Activated T-cell treated with anti-CD3 and anti-CD28 coated beads for 24 hours (primary cell): Measurements from ENCODE around the gene PROSER3.

Experiments used
- DNase-seq: peaks from one replicate; pipeline ENCODE4 v3.0.0-alpha.2; 2020; ENCODE audit warnings: low read depth

Gene PROSER3

DNA sequence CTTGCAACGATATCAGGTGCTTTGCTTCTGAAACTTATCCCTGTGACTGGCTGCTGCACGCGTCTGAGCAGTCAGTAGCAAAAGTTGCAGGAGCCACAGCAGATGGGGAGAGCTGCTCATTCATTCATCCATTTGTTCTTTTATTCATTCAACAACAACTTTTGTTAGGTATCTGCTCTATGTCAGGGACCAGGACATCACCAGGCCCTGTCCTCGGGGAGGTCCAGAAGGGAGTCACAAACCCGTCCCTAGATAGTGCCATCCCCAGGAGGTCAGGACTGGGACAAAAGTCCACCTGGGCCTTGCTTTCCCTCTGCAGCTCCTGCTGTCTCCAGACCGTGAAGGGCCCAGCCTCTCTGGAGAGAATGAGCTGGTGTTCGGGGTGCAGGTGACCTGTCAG, 20.0 kb downstream of the PROSER3 start:
- no peak for DNase-seq

DNA sequence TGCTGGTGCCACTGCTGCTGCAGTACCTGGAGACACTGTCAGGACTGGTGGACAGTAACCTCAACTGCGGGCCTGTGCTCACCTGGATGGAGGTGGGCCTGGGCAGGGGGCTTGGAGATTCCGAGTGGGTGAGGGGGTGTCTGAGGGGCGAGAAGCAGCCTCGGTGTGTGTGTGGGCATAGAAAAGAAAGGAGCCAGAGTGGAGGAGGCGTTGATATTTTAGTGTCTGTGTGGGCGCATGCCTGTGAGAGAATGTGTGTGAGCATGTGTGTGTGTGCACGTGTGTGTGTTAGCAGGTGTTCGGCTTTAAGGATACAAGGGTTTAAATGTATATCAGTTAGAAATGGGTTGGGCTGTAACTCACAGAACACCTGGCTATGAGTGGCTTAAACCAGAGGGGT, 21.1 kb downstream of the PROSER3 start:
- no peak for DNase-seq

DNA sequence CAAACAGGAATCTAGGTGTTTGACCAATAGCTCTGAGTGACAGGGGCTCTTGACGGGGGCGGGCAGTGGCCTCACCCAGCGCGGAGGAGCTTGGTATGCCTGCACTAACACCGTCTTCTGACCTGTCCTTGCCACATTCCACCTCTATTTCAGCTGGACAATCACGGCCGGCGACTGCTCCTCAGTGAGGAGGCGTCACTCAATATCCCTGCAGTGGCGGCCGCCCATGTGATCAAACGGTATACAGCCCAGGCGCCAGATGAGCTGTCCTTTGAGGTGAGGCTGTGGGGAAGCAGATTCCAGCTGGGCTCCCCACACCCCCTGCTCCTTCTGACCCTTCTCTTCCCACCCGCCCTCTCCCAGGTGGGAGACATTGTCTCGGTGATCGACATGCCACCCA, 22.1 kb downstream of the PROSER3 start:
- DNase-seq = no peak

DNA sequence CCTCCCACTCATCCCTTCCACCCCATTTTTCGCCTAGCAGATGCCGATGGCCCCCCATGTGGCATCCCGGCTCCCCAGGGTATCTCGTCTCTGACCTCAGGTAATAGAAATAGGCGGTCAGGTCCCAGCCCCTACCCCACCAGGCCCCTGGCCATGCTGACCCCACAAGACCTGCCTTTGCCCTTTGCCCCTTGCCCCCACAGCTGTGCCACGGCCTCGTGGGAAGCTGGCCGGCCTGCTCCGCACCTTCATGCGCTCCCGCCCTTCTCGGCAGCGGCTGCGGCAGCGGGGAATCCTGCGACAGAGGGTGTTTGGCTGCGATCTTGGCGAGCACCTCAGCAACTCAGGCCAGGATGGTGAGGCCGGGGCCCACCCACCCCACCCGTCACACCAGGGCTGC, 22.7 kb downstream of the PROSER3 start:
- DNase-seq = no peak

DNA sequence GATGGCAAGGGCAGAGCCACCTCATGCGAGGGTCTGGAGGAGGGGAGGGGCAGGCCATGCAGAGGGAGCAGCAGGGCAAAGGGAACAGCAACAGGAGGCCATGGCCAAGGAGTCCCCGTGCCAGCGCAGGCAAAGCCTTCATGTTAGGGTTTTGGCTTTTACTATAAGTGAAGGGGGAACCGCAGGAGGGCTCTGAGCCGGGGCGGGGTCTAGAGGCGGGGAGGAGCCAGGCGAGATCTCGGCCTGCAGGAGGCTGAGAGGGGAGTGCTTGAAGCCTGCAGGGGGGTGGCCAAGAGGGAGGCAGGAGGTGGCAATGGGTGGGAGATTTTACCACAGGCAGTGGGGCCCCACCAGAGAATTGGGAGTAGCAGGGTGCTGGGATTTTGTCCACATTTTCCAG, 23.7 kb downstream of the PROSER3 start:
- no peak for DNase-seq

DNA sequence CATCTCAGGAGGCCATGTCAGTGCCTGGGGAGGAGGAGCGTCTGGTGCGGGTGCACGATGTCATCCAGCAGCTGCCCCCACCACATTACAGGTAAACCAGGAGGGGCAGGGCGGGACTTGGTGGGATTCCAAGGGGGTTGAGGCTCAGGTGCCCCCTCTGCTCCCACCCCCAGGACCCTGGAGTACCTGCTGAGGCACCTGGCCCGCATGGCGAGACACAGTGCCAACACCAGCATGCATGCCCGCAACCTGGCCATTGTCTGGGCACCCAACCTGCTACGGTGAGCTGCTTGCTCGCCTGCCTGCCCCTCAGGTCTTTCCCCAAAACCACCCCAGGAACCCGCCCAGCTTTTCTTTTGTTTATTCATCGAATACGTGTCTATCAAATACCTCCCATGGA, 24.6 kb downstream of the PROSER3 start:
- DNase-seq = no peak

DNA sequence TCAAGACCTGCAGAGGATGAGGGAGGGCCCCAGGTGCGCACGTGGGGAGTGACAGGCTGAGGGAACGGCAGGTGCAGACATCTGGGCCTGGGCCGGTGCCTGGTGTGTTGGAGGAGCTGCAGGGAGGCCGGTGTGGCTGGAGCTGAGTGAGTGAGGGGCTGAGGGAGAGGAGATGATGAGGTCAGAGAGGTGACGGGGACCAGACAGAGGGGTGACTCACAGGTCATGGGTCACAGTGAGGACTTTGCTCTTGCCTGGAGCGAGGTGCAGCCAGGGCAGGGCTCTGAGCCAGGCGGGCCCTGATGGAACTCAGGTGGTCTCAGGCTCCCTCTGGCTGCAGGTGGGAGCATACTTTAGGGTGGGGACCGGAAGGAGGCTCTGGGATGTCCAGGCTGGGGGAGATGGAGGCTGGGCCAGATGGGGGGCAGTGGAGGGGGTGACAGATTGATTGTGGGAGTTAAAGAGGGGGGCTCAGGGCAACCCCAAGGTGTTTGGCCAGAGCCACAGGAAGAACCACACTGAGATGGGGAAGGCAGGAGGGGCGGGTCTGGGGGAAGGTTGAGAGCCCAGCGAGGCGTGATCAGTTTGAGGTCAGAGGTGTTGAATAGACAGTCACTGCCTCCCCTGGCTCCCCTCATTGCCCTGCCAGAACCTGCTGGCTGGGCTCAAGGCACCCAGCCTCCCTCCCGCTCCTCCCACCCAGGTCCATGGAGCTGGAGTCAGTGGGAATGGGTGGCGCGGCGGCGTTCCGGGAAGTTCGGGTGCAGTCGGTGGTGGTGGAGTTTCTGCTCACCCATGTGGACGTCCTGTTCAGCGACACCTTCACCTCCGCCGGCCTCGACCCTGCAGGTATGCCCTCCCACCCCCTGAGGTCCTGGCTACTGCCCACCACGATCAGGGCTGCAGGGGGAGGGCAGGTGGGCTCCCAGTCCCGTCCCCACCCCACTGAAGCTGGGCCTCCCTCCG, 25.8 kb downstream of the PROSER3 start:
- DNase-seq = no peak

DNA sequence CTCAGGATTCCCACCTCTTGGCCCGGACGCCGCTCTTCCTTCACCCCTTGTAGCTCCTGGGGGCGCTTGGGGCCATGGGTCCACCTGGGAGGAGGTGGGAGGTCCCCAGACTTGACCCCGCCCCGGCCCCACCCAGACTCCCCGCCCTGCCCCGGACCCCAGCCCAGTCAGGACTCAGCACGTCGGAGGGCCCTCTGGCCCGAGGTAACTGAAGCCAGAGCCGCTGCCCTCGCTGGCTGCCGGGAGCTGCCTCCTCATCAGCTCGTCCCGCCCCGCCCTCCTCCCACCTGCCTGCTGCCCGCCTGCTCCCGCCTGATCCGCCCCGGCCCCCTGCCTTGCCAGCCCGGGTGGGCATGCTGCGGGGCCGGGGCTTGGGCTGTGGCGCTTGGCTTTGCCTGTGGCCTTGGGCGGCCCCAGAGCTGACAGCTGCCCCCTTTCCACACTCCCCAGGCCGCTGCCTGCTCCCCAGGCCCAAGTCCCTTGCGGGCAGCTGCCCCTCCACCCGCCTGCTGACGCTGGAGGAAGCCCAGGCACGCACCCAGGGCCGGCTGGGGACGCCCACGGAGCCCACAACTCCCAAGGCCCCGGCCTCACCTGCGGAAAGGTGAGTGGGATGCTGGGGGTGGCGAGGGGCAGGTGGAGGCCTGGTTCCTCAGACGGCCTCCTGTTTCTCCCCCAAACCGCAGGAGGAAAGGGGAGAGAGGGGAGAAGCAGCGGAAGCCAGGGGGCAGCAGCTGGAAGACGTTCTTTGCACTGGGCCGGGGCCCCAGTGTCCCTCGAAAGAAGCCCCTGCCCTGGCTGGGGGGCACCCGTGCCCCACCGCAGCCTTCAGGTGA, 26.7 kb downstream of the PROSER3 start:
- no peak for DNase-seq

DNA sequence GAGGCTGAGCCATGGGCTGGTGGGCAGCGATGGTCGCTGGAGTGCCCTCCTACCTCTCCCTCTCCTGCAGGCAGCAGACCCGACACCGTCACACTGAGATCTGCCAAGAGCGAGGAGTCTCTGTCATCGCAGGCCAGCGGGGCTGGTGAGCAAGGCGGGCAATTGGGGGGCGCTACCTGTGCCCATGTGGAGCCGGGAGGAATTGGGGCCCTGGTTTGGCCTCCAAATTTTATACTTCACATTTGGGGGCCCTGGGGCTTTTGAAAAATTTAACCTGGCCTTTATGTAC, 27.3 kb downstream of the PROSER3 start:
- DNase-seq = no peak

DNA sequence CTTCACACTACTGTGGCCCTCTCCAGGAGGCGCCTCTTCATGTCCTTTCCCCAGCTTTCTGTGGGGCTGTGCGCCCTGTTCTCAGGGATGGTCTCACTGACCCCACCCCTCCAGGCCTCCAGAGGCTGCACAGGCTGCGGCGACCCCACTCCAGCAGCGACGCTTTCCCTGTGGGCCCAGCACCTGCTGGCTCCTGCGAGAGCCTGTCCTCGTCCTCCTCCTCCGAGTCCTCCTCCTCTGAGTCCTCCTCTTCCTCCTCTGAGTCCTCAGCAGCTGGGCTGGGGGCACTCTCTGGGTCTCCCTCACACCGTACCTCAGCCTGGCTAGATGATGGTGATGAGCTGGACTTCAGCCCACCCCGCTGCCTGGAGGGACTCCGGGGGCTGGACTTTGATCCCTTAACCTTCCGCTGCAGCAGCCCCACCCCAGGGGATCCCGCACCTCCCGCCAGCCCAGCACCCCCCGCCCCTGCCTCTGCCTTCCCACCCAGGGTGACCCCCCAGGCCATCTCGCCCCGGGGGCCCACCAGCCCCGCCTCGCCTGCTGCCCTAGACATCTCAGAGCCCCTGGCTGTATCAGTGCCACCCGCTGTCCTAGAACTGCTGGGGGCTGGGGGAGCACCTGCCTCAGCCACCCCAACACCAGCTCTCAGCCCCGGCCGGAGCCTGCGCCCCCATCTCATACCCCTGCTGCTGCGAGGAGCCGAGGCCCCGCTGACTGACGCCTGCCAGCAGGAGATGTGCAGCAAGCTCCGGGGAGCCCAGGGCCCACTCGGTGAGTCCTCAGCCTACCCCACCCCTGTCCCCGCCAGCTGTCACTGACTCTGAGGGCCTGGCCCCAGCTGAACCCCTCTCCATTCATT, 28.6 kb downstream of the PROSER3 start:
- no peak for DNase-seq

DNA sequence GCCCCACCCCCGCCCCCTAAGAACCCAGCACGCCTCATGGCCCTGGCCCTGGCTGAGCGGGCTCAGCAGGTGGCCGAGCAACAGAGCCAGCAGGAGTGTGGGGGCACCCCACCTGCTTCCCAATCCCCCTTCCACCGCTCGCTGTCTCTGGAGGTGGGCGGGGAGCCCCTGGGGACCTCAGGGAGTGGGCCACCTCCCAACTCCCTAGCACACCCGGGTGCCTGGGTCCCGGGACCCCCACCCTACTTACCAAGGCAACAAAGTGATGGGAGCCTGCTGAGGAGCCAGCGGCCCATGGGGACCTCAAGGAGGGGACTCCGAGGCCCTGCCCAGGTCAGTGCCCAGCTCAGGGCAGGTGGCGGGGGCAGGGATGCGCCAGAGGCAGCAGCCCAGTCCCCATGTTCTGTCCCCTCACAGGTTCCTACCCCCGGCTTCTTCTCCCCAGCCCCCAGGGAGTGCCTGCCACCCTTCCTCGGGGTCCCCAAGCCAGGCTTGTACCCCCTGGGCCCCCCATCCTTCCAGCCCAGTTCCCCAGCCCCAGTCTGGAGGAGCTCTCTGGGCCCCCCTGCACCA, 29.3 kb downstream of the PROSER3 start:
- DNase-seq = no peak

DNA sequence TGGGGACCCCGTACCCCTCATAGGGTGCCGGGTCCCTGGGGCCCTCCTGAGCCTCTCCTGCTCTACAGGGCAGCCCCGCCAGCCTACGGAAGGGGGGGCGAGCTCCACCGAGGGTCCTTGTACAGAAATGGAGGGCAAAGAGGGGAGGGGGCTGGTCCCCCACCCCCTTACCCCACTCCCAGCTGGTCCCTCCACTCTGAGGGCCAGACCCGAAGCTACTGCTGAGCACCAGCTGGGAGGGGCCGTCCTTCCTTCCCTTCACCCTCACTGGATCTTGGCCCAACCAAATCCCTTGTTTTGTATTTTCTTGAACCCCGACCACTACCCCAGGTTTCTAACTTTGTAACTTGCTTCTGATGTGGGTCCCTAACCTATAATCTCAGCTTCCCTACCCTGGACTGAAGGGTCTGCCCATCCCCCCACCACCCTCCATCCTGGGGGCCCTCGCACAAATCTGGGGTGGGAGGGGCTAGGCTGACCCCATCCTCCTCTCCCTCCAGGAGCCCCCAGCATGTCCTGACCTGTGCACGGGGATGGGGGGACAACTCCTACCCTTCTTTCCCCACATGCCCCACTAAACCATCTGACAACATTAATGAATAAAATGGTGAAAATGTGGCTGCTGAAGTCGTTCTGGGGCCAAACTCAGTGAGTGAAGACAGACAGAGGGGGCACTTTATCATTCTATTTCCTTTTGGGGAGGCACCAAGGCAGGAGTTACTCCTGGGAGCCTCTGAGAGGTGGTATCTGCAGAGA, 30.4 kb downstream of the PROSER3 start:
- no peak for DNase-seq

DNA sequence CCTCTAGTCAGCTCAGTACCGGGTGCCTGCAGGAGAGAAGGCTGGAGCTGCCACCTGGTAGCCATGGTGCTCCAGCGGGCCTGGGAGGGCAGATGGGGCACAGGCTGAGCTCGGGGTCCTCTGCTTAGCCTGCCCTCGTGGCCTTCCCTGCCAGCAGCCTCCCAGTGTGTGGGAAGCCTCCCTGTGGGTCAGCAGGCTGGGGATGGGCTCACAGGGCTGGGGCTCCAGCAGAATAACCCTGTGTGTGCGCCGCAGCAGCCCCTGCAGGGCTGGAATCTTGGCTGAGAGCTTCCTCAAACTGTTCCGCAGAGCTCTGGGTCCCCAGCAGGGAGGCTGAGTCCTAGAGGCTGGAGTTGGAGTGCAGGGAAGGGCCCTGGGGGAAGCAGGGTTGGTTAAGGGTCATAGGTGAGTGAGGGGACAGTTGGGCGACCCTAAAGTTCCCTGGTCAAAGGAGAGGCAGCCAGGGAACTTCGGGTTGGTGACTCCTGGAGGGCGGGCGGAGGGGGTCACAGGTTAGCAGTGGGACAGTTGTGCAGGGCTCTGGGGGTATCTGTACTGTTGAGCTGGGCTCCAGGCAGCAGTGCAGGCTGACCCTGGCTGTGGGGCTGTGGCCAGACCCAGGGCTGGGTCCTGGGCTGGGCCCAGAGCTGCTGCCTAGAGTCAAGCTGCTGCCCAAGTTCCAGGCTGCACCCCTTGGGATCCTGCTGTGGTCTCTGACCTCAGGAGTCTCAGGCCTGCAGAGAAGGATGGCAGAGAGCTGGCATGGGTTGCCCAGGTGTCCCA, 31.4 kb downstream of the PROSER3 start:
- no peak for DNase-seq

DNA sequence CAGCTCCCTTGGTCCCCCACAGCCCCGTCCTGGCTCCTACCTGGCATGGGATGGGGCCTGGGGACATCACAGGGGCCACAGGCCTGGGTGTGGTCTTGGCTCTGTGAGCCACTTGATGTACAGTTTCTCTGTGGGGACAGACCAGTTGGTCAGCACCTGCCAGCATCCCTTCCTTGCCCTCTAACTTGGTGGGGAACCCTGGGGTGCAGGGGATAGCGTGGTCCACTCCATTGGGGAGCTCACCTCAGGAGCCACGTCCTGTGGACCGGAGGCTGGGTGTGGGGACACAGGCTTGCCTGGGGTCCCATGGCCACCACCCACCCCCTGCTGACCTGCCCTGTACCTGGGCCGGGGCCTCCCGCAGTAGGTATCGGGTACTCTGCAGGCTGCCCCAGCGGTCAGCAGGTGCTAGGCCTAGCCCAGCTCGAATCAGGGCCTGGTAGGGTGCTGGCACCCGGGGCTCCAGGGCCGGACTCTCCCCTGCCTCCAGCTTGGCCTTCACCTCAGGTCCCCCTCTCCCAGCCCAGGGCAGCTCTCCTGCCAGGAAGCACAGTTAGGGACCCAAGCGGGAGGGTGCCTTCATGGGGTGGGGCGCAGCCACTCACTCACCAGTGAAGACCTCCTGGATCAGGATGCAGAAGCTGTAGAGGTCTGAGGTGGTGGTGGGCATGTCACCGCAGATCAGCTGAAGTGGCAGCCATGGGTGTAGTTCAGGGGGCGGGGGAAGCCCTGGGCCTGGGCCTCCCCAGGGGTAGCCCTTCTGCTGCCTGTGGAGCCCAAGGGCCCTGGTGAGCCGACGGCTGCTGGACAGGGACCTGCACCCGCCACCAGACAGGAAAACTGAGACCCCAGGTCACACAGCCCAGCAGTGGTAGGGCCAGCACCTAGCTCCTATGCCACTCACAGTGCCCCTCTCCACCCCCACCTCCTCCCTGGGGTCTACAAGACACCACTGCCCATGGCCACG, 32.3 kb downstream of the PROSER3 start:
- DNase-seq = no peak

DNA sequence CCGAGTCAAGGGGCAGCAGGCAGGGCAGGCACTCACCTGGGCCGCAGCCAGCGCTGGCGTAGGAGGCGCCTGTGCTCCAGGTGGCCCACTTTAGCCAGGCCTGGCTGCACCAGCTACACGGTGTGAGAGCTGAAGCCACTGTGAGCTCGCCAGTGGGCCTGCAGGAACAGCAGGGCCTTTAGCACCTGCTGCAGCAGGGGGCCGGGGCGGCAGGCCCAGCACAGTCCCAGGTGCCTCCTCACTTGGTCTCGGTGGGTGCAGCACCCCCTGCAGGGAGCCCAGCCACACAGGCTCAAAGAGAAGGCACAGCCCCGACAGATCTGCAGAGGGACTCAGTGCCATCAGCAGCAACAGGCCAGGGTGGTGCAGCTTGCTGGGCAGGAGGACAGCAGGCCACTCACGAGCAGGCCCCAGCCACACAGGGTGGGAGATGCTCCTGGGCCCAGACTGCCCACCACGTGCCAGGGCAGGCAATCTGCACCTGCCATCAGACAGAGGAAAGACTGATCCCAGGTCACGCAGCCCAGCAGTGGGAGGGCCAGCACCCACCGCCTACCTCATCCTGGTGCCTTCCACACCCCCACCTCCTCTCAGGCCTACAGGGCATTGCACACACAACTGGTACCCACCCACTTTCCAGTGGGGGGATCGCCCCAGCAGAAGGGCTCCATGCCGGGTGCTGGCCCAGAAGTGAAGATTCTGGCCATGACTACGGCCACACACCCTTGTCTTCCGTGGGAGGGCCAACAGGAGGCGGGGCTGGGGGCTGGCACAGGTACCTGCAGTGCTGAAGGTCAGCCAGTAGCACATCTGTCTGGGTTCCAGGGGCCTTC, 33.2 kb downstream of the PROSER3 start:
- no peak for DNase-seq

DNA sequence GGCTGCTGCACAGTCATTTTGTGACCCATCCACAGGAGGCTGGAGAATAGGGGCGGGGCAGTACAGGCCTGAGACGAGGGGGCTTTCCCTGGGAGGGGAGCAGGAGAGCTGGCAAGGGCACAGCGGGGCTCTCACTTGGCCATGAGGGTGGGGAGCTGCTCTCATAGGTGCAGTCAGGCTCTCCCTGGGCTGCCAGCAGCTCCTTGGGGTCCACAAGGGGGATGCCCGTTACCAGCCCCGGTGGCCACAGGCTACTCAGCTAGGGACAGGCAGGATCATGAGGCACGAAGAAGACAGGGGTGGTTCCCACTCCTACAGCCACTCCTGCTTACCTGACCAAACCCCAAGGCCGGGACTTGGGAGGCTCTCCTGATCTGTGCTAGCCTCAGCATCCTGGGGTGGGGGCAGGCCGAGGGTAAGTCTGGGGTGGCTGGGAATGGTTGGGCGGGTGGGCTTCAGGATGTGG, 33.9 kb downstream of the PROSER3 start:
- DNase-seq = no peak

DNA sequence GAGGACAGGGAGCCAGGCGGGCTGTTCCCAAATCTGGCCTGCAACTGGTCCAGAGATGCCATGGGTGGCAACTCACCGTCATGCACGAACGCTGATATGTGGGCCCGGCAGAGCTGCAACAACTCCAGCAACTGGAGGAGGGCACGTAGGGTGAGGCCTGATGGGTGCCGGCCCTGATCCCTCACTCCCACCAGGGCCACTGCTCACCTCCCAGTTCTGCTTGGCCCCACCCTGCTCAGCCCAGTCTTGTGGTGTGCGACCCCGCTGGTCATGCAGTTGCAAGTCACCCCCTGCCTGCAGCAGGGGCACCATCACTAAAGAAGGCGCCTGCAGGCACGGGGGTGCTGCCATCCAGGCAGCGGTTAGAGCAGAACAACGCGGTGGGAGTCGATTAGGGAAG, 34.3 kb downstream of the PROSER3 start:
- no peak for DNase-seq

DNA sequence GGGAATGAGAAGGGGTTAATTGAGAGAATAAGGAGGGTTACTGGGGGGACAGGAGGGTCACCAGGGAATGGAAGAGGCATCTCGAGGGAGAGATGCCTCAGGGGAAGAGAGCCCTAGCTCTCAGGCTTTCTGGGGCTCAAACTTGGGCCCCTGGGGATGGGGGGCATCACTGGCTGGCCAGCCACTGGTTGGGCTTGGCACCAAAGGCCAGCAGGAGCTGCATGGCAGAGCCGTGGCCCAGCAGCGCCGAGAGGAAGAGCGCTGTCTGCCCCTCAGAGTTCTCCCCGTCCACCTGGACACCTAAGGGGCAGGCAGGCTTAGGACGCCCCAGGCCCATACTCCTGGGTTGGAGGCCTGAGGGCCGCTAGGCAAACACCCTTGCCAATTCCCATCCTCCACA, 34.9 kb downstream of the PROSER3 start:
- DNase-seq = no peak
